OCI-LY1 (cell line): ENCODE data around the gene MARK3.

Experiments used
- H2AFZ ChIP-seq: fragments of 200-600 bp; sonication (generic), shearing (Covaris generic); 2 replicates; pipeline ENCODE4 v1.6.0; 2014; ENCODE audit warnings: antibody characterized with exemption, mild to moderate bottlenecking, low read length
- H3F3A ChIP-seq: fragments of 200-600 bp; sonication (generic), shearing (Covaris generic); 2 replicates; pipeline ENCODE4 v1.6.0; 2014; ENCODE audit warnings: mild to moderate bottlenecking, antibody characterized with exemption, low read length, moderate library complexity; ENCODE audit not compliant: insufficient read depth
- H3K27ac ChIP-seq: fragments of 200-600 bp; sonication (generic); 2 replicates; pipeline ENCODE4 v1.5.1; 2014; ENCODE audit warnings: low read length, mixed run types, mild to moderate bottlenecking, low read depth; ENCODE audit not compliant: poor library complexity, severe bottlenecking
- H3K27me3 ChIP-seq: fragments of 200-600 bp; sonication (generic); 2 replicates; pipeline ENCODE4 v1.6.0; 2014; ENCODE audit warnings: antibody characterized with exemption, mild to moderate bottlenecking, low read length, moderate library complexity; ENCODE audit not compliant: insufficient read depth
- H3K36me3 ChIP-seq: fragments of 200-600 bp; sonication (generic); 2 replicates; pipeline ENCODE4 v1.6.1; 2014; ENCODE audit warnings: mild to moderate bottlenecking, antibody characterized with exemption, low read length, moderate library complexity, mixed read lengths; ENCODE audit not compliant: insufficient read depth
- H3K4me1 ChIP-seq: fragments of 200-600 bp; sonication (generic); 2 replicates; pipeline ENCODE4 v1.5.1; 2014; ENCODE audit warnings: mild to moderate bottlenecking, low read length, moderate library complexity; ENCODE audit not compliant: insufficient read depth, severe bottlenecking
- H3K4me2 ChIP-seq: fragments of 200-600 bp; sonication (generic), shearing (Covaris generic); 2 replicates; pipeline ENCODE4 v1.6.1; 2014; ENCODE audit warnings: low read length
- H3K4me3 ChIP-seq: fragments of 200-600 bp; sonication (generic); 2 replicates; pipeline ENCODE4 v1.5.1; 2014; ENCODE audit warnings: low read length, low read depth, mild to moderate bottlenecking, mixed read lengths; ENCODE audit not compliant: poor library complexity, severe bottlenecking
- H3K79me2 ChIP-seq: fragments of 200-600 bp; shearing (Covaris generic); 2 replicates; pipeline ENCODE4 v1.6.1; 2016; ENCODE audit warnings: mixed run types, low read length, mixed read lengths; ENCODE audit not compliant: insufficient read depth
- H3K9ac ChIP-seq: fragments of 200-600 bp; sonication (generic), shearing (Covaris generic); 2 replicates; pipeline ENCODE4 v1.6.1; 2014; ENCODE audit warnings: mild to moderate bottlenecking, low read length, mixed read lengths
- H3K9me2 ChIP-seq: fragments of 200-600 bp; sonication (generic), shearing (Covaris generic); 2 replicates; pipeline ENCODE4 v1.6.1; 2014; ENCODE audit warnings: low read depth, mild to moderate bottlenecking, low read length, mixed read lengths
- H3K9me3 ChIP-seq: fragments of 200-600 bp; shearing (Covaris generic); 2 replicates; pipeline ENCODE4 v1.6.1; 2014; ENCODE audit warnings: low read length, mixed read lengths
- H4K20me1 ChIP-seq: fragments of 200-600 bp; sonication (generic), shearing (Covaris generic); 2 replicates; pipeline ENCODE4 v1.6.0; 2016; ENCODE audit warnings: mild to moderate bottlenecking, low read length; ENCODE audit not compliant: insufficient read depth
- CTCF ChIP-seq: fragments of 200-600 bp; sonication (generic), shearing (Covaris generic); IDR thresholded peaks from 2 replicates; pipeline ENCODE4 v1.5.1; 2017; ENCODE audit warnings: mild to moderate bottlenecking, antibody characterized with exemption, low read length, moderate library complexity, mixed read lengths
- EZH2 ChIP-seq: fragments of 200-600 bp; sonication (generic), shearing (Covaris generic); IDR thresholded peaks from 2 replicates; pipeline ENCODE4 v1.8.0; 2017; ENCODE audit warnings: borderline replicate concordance, mixed run types, mild to moderate bottlenecking, antibody characterized with exemption, low read length, moderate library complexity, mixed read lengths

Gene MARK3

GRCh38 chr14:103532216-103533136 is 147.3 kb downstream of the MARK3 start:
- Histone ChIP-seq H3K4me2 (no peak overlapping the region), H3K9ac (no peak overlapping the region), H3F3A (no peaks in the 10 kb centered on the region), H3K4me1 (peaks cover 27% of the 10 kb centered on the region), H3K79me2 (peaks cover 8% of the 10 kb centered on the region), H3K9me2 (no peaks in the 10 kb centered on the region), H3K36me3 (peaks cover 27% of the 10 kb centered on the region; the same call in 1 of the 2 replicates), H3K27ac (no peak overlapping the region), H3K9me3 (no peaks in the 10 kb centered on the region), H3K4me3 (no peak overlapping the region), H3K27me3 (no peaks in the 10 kb centered on the region), H4K20me1 (no peaks in the 10 kb centered on the region), H2AFZ (no peak overlapping the region)
- no peak for TF ChIP-seq CTCF
- no peak for TF ChIP-seq EZH2

- no peak overlapping the region for H3K4me2 ChIP-seq
- TF ChIP-seq CTCF (no peak), EZH2 (no peak)
Observed at GRCh38 chr14:103533137-103533998, 148.2 kb downstream of the MARK3 start.

GRCh38 chr14:103533999-103534575 is 148.9 kb downstream of the MARK3 start:
- H3K4me1 ChIP-seq, result peaks cover 14% of the 10 kb centered on the region
- H3K9me2 ChIP-seq, result no peaks in the 10 kb centered on the region
- no peak overlapping the region for H3K9ac ChIP-seq
- TF ChIP-seq CTCF (no peak), EZH2 (no peak)
- H3K4me3 ChIP-seq, result no peak overlapping the region
- H3K4me2 ChIP-seq, result no peak overlapping the region
- H3K36me3 ChIP-seq, result peaks cover 27% of the 10 kb centered on the region; the same call in 1 of the 2 replicates
- no peak overlapping the region for H3K27ac ChIP-seq
- no peaks in the 10 kb centered on the region for H4K20me1 ChIP-seq
- H2AFZ ChIP-seq, result no peak overlapping the region
- 0 out of 2 replicates have a peak, but pooled peaks cover 3% of the 10 kb centered on the region for H3K27me3 ChIP-seq
- no peaks in the 10 kb centered on the region for H3K9me3 ChIP-seq
- no peaks in the 10 kb centered on the region for H3F3A ChIP-seq
- H3K79me2 ChIP-seq, result peaks cover 8% of the 10 kb centered on the region

More at GRCh38 chr14:103533137-103533998, 148.2 kb downstream of the MARK3 start:
- Histone ChIP-seq H3K9me3 (no peaks in the 10 kb centered on the region), H3K4me1 (peaks cover 19% of the 10 kb centered on the region), H3K9me2 (no peaks in the 10 kb centered on the region), H3K4me3 (no peak overlapping the region), H3K9ac (no peak overlapping the region), H4K20me1 (no peaks in the 10 kb centered on the region), H3K79me2 (peaks cover 8% of the 10 kb centered on the region), H3K36me3 (peaks cover 27% of the 10 kb centered on the region; the same call in 1 of the 2 replicates), H3K27ac (no peak overlapping the region), H3F3A (no peaks in the 10 kb centered on the region), H3K27me3 (no peaks in the 10 kb centered on the region), H2AFZ (no peak overlapping the region)
